GM19240 (cell line): ENCODE data around the gene GLS2.
"Not testable (repeated sequence)": the region's sequence is repeated elsewhere in the genome, so short reads cannot be mapped to it uniquely, and the experiment has no call there.

Source experiments
- DNase-seq: peaks from one replicate; pipeline ENCODE4 v3.0.0; 2011; ENCODE audit warnings: low spot score; ENCODE audit not compliant: insufficient read length

Gene GLS2

DNA sequence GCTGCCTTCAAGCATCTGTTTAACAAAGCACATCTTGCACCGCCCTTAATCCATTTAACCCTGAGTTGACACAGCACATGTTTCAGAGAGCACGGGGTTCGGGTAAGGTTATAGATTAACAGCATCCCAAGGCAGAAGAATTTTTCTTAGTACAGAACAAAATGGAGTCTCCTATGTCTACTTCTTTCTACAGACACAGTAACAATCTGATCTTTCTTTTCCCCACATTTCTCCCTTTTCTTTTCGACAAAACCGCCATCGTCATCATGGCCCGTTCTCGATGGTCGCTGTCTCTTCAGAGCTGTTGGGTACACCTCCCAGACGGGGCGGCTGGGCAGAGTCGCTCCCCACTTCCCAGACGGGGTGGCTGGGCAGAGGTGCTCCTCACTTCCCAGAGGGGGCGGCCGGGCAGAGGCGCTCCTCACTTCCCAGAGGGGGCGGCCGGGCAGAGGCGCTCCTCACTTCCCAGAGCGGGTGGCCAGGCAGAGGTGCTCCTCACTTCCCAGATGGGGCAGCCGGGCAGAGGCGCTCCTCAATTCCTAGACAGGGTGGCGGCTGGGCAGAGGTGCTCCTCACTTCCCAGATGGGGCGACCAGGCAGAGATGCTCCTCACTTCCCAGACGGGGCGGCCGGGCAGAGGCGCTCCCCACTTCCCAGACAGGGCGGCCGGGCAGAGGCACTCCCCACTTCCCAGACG lies 5.6 kb upstream of the GLS2 start:
- DNase-seq, result not testable (repeated sequence)

- no peak for DNase-seq
Observed at GRCh38 chr12:56490360-56490759, 2.4 kb upstream of the GLS2 start.

DNA sequence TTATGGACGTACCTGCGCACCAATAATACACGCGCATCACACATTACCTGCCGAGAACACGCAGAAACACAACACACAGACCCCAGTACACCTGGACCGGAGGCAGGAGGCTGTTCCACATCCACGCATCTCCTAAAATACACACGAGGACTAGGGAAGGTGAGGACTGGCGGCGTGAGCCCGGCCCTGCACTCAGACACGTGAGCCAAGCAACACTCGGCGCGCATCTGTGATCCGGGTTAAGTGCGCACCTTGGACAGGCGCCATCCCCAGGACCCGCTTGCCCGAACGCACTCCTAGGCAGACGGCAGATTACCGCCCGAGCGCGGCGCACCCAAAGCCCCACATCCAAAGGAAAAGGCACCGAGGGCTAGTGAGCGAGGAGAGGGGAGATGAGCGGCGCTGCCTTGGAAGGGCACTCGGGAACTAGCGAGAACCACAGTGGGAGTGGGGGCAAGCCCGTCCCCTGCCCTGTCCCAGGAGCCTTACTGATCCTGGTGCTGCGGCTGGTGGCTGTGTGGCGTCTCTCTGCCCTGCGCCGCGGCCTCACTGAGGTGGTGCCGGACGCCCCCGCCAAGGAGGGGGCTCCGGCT lies 417 bp downstream of the GLS2 start:
- DNase-seq, result no peak

GRCh38 chr12:56486694-56487093 lies 1.3 kb downstream of the GLS2 start:
- DNase-seq, result no peak

- DNase-seq, result no peak
Observed at GRCh38 chr12:56484566-56484965, 3.4 kb downstream of the GLS2 start.

- DNase-seq, result no peak
Observed at GRCh38 chr12:56479625-56480024, 8.3 kb downstream of the GLS2 start.

DNA sequence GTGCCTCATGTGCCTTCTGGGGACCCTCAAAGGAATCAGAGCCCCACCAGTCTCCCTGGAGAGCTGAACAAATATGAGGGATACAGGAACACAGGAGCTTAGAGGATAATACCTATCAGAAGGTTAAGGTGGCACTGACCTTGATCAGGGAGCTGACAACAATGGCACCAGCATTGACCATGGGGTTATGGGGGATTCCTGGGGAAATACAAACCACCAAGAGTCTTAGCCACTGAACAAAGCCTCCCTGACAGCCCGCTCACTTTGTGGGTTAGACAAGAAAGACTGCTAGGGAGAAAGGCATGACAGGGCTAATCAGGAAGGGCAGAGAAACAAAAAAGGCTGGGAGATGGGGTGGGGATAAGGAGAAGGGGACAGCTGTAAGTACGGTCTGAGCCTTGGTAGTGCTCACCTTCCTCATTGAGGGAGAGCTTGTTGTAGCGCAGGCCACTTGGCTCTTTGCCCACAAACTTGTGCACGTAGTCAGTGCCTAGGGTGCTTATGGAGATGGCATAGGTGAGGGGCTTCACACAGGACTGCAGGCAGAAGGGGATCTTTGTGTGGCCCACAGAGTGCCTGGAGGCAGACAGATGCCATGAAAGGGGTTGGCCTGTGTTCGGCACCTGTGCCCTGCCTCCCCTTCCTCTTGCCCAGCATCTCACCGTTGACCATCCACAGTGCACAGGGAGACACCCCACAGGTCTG lies 10.3 kb downstream of the GLS2 start:
- no peak for DNase-seq

DNA sequence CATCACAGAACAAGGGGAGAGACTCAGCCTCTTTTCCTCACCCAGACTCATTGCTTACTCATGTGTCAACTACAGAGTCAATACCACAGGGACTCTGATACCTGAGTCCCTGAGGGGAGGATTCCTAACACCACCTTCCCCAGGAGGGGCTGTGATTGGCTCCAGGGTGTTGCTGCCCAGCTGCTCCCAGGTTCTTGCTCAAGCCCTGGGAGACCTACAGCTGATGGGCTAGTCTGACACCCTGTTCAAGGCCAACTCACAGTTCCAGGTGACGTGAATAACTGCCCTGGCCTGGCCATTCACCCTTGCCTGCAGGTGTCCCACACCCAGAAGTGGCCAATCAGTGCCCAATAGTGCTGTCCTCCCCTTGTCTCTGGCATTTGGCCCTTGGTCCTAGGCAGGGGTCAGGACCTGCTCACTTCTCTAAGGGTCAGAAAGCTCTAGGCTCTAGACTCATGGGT lies 11.0 kb downstream of the GLS2 start:
- DNase-seq, result no peak

DNA sequence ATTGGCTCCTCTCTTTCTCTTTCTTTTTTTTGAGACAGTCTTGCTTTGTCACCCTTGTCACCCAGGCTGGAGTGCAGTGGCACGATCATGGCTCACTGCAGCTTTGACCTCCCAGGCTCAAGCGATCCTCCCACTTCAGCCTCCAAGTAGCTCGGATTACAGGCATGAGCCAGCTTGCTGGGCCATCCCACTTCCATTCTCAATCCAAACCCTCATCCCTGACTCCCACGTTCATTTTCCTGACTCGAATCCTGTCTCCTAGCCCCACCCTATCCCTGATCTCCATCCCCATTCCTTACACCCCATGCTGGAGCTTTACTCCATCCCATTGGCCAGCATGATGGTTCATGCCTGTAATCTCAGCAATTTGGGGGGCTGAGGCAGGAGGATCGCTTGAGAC lies 11.8 kb downstream of the GLS2 start:
- no peak for DNase-seq

GRCh38 chr12:56474389-56474788 lies 13.6 kb downstream of the GLS2 start:
- no peak for DNase-seq

- no peak for DNase-seq
Observed at GRCh38 chr12:56469007-56469930, 18.7 kb downstream of the GLS2 start.

- DNase-seq, result peak; percentile 82
Observed at GRCh38 chr12:56468216-56469006, 19.6 kb downstream of the GLS2 start, which contains the start of gene SPRYD4. Gene SPRYD4 (plus strand): TSS chr12:56468578. CDS start chr12:56468592, 14 bp downstream.

GRCh38 chr12:56462565-56462964 lies 25.4 kb downstream of the GLS2 start:
- DNase-seq, result no peak

DNA sequence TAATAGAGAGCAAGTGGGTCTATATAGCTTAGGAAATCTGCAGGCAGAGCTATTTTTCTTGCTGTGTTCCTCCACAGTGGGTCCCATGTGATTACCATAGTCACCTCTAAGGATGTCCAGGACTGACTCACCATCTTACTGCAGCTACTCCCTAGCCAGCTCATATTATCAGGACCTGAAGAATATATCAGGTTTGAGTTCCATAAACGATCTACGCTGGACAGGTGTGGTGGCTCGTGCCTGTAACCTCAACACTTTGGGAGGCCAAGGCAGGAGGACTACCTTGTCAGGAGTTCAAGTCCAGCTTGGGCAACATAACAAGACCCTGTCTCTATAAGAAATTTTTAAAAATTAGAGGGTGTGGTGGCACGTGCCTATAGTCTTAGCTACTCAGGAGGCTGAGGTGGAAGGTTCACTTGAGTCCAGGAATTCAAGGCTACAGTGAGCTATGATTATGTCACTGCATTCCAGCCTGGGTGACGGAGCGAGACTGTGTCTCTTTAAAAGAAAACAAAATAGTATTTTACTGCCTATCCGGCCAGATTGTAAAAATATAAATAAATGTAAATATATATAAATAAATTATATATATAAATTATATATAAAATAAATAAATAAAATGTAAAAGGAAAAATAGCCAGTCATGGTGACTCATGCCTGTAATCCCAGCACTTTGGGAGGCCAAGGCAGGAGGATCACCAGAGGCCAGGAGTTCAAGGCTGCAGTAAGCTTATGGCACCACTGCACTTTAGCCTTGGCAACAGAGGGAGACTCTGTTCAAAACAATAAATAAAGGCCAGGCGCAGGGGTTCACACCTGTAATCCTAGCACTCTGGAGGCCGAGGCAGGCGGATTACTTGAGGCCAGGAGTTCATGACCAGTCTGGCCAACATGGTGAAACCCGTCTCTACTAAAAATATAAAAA lies 26.5 kb downstream of the GLS2 start:
- DNase-seq, result no peak

GRCh38 chr12:56457817-56458216 lies 30.1 kb downstream of the GLS2 start:
- no peak for DNase-seq

DNA sequence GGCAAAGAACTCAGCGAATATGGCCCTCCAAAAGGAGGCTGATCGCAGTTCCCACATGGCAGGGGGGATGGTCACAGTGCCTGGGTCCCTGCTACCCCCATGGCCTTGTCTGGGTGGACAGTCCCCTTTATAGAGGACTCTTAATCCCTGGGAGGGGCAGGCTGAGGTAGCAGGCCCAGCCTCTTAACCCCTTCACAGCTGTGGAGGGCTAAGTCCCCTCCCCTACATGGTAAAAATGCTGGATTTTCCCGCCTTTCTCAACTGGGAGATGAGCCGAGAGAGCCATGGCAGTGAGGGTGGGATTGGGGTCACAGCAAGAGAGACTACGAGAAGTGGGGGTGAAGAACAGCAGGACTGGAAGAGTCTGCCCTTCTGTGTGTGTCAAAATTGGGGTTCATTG lies 33.4 kb downstream of the GLS2 start, which contains the start of gene MIP:
Gene MIP, minus strand, starts transcription at position 101 of the 400 bp plus-strand sequence. Its CDS starts 44 bp downstream, at position 57.
- DNase-seq, result no peak

DNA sequence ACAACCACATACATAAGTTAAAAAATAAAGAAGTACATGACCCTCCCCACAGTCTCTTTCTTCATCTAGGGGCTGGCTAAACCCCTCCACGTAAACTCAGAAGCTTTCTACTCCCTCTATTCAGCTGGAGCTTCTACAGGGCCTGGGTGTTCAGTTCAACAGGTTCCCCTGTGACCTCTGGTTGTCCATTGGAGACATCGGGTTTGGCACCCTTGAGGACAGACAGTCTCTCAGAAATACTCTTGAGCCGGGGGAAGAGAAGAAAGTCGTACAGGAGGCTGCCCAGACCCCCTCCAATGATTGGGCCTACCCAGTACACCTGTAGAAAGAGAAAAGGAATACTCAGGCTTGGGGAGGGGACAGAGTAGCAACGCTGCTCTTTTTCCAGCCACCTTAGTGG lies 36.8 kb downstream of the GLS2 start:
- no peak for DNase-seq

GRCh38 chr12:56450241-56450640 lies 37.7 kb downstream of the GLS2 start:
- DNase-seq, result no peak

GRCh38 chr12:56449622-56449984 lies 38.4 kb downstream of the GLS2 start:
- DNase-seq, result no peak
